AG09309 (cell line): Measurements from ENCODE around the gene SDSL.

Experiments used
- DNase-seq: peaks from one replicate; pipeline ENCODE4 v3.0.0-alpha.2; 2010; ENCODE audit warnings: low read depth
- H3K4me3 ChIP-seq: 2 replicates; pipeline ENCODE4 v1.5.1; 2011; ENCODE audit warnings: mild to moderate bottlenecking, low read depth, low read length, moderate library complexity; ENCODE audit not compliant: control insufficient read depth
- TF ChIP-seq, protein P1 (sequence below): IDR thresholded peaks from 2 replicates; pipeline ENCODE4 v1.5.1; 2011; ENCODE audit warnings: mild to moderate bottlenecking, low read depth, low read length, inconsistent platforms; ENCODE audit not compliant: insufficient read depth, control insufficient read depth; ENCODE audit errors: missing control alignments

SDSL gene

DNA sequence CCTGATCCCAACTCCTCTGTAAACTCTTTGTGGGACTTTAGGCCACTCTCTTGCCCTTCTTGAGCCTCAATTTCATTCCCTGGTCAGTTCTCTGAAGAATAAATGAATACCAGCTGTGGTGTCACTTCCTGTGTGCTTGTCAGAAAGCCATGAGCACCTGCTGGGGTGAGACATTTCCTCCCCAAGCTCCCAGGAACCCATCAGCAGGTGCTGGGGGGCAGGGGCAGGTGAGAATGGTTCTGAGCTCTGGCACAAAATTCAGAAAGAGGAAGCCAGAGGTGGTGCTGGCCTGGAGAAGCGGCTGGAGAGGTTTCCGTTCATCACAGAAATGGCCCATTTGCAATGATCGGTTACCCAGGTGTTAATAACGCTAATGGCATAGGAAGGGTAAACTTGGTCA, 34.6 kb downstream of the SDSL start:
- no peak overlapping the region for H3K4me3 ChIP-seq
- DNase-seq: no peak
- TF ChIP-seq, protein P1, sequence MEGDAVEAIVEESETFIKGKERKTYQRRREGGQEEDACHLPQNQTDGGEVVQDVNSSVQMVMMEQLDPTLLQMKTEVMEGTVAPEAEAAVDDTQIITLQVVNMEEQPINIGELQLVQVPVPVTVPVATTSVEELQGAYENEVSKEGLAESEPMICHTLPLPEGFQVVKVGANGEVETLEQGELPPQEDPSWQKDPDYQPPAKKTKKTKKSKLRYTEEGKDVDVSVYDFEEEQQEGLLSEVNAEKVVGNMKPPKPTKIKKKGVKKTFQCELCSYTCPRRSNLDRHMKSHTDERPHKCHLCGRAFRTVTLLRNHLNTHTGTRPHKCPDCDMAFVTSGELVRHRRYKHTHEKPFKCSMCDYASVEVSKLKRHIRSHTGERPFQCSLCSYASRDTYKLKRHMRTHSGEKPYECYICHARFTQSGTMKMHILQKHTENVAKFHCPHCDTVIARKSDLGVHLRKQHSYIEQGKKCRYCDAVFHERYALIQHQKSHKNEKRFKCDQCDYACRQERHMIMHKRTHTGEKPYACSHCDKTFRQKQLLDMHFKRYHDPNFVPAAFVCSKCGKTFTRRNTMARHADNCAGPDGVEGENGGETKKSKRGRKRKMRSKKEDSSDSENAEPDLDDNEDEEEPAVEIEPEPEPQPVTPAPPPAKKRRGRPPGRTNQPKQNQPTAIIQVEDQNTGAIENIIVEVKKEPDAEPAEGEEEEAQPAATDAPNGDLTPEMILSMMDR: no peak

DNA sequence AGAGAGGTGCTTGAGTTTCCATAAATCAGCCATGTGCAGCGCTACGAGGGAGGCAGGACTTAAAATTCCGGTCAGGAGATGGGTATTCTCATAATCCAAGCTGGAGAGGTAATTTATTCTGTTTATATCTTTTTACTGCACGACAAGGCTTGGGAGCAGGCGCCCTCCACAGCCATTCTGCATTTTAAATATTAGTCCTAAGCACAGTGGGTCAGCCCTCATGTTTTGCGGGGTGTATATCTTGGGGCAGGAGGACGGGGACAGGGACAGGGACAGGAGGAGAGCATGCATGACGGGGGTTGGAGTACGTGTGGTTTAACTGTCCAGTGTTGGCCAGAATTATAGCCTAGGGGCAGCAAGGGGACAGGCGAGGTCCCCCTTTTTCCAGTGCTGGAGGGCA, 35.0 kb downstream of the SDSL start:
- TF ChIP-seq, protein P1: no peak
- H3K4me3 ChIP-seq: no peak overlapping the region
- DNase-seq: no peak

DNA sequence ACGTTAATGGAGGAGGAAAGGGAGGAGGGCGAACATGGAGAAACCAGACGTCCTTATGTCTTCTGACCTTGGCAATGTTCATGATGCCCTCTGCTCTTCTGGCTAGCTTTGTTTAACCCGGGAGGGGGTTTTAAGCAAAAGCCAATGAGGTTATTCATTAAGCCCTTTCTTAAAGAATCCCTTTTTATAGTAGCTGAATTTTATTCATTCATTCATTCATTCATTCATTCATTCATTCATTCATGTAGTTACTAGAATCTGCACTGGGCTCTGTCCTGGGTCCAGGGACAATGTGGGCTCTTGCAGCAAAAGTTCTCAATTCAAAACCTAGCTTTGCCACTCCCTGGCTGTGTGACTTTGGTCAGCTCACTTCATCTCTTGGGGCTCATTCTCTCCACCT, 35.5 kb downstream of the SDSL start:
- DNase-seq: no peak
- H3K4me3 ChIP-seq: no peak overlapping the region
- TF ChIP-seq, protein P1: no peak

DNA sequence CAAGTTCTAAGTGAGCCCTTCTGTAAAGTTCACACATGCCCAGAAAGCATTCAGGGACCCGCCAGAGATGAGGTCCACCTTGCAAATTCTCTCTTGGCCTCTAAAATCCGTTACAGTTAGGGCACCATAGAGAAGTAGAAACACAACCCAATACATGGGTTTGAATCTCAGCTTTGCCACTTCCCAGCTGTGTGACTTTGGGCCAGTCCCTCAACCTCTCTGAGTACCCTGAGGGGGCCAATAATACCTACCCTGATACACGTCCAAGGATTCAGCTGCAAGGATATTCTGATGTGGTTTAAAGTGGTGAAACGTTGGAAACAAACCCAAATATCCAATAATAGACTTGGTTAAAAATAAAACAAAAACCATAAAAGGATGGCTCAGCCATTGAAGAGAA, 37.8 kb downstream of the SDSL start:
- no peak overlapping the region for H3K4me3 ChIP-seq
- no peak for DNase-seq
- TF ChIP-seq, protein P1: no peak

DNA sequence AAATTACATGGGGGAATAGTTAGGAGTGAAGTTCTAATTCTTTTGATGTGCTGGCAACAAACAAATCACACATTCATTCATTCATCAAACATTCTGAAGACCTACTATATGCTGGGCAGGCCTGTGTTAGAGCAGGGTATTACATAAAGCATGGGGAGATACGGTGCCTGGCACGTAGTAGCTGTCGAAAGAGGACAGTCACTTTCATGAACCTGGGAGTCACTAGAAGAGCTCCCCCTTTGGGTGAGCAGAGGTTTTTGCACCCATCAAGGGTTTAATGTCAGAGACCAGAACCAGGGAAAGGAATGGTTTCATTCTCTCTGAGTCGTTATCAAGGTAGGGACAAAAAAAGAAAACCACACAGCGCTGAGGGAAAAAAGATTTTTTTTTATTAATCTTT, 39.5 kb downstream of the SDSL start:
- TF ChIP-seq, protein P1: peak; percentile 59
- no peak for DNase-seq
- no peak overlapping the region for H3K4me3 ChIP-seq

DNA sequence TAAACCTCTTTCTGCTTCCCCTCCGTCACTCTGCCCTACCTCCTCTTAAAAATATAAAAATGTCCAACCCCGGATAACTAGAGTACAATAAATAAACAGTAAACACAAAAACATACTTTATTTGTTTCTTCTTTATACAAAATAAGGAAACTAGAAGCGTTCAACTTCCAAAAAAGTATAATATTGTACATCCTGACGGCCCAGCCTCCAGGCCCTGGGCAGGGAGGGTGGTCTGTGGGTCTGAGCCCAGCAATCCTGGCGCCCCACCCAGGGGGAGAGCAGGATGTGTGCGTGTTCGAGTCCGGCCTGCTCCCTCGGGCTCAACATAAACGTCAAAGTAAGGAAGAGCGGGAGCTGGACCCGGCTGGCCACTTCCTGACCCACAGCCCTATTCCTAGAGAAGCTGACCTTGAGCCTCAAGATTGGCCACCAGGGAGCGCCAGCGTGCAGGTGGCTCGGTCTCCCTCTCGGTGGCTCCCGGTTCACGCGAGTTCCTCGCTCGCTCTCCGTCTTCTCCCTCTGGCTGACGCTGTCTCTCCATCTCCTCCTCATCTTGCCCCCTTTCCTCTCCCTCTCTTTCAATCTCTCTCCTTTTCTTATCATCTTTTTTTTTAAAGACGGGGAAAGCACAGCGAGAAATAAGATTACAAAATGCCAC, 40.1 kb downstream of the SDSL start:
- peak; percentile 24 for DNase-seq
- H3K4me3 ChIP-seq: no peak overlapping the region; the same call in 1 of the 2 replicates
- TF ChIP-seq, protein P1: peak; percentile 96
